Measurements from ENCODE around the gene PTTG1IP2. TPM values are rescaled to one million over a fixed set of nuclear protein-coding genes. Genes with fewer than 3 reads are reported as not detected.
A peak's percentile ranks its signal among the peaks of the same experiment; 100 is the strongest.

The PTTG1IP2 gene
- total RNA-seq, 1 donor from 2014 or later = not detected

DNA sequence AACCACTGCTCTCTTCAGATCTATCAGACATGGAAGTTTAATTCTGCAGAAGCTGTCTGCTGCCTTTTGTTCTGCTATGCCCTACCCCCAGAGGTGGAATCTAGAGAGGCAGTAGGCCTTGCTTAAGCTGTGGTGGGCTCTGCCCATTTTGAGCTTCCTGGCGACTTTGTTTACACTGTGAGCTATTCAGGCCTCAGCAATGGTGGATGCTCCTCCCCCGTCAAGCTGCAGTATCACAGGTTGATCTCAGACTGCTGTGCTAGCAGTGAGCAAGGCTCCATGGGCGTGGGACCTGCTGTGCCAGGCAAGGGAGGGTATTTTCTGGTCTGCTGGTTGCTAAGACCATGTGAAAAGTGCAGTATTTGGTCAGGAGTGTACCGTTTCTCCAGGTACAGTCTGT lies 81.6 kb downstream of the PTTG1IP2 start:
- no peak overlapping the region for H2AFZ ChIP-seq (ENCODE audit: low read depth, low read length)

GRCh38 chr7:90552521-90552920 lies 83.1 kb downstream of the PTTG1IP2 start:
- no peaks in the 10 kb centered on the region for H4K20me1 ChIP-seq (ENCODE audit: insufficient read depth, low read length)
- no peak overlapping the region for H3K4me2 ChIP-seq (ENCODE audit: low read length)
- no peak overlapping the region for H3K4me3 ChIP-seq (ENCODE audit: insufficient read depth, low read depth, low read length)
- FAIRE-seq = no peak
- H3K36me3 ChIP-seq (ENCODE audit: insufficient read depth, low read length) = no peaks in the 10 kb centered on the region
- TF ChIP-seq, protein P1, sequence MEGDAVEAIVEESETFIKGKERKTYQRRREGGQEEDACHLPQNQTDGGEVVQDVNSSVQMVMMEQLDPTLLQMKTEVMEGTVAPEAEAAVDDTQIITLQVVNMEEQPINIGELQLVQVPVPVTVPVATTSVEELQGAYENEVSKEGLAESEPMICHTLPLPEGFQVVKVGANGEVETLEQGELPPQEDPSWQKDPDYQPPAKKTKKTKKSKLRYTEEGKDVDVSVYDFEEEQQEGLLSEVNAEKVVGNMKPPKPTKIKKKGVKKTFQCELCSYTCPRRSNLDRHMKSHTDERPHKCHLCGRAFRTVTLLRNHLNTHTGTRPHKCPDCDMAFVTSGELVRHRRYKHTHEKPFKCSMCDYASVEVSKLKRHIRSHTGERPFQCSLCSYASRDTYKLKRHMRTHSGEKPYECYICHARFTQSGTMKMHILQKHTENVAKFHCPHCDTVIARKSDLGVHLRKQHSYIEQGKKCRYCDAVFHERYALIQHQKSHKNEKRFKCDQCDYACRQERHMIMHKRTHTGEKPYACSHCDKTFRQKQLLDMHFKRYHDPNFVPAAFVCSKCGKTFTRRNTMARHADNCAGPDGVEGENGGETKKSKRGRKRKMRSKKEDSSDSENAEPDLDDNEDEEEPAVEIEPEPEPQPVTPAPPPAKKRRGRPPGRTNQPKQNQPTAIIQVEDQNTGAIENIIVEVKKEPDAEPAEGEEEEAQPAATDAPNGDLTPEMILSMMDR (IDR thresholded peaks at IDR 0.05; ENCODE audit: insufficient read depth, low read depth, low read length) = no peak
- no peak for TF ChIP-seq EZH2 (IDR thresholded peaks at IDR 0.05; ENCODE audit: insufficient read depth, low read length)
- H3K27ac ChIP-seq (ENCODE audit: low read depth, low read length) = no peak overlapping the region
- no peaks in the 10 kb centered on the region for H3K4me1 Mint-ChIP-seq (ENCODE audit: low read depth, unreplicated experiment)
- H3K27me3 Mint-ChIP-seq (ENCODE audit: low read depth, unreplicated experiment) = peaks cover 2% of the 10 kb centered on the region
- no peak for DNase-seq (ENCODE audit: low read depth)
- no peak overlapping the region for H3K27ac Mint-ChIP-seq (ENCODE audit: unreplicated experiment)
- H3K9ac ChIP-seq (ENCODE audit: low read length) = no peak overlapping the region
- peaks cover 2% of the 10 kb centered on the region for H3K9me3 ChIP-seq (ENCODE audit: insufficient read depth, low read depth, low read length)
- H2AFZ ChIP-seq (ENCODE audit: low read depth, low read length) = no peak overlapping the region
- H3K4me3 Mint-ChIP-seq (ENCODE audit: unreplicated experiment) = no peak overlapping the region
- H3K4me1 ChIP-seq (ENCODE audit: insufficient read depth, low read length) = no peaks in the 10 kb centered on the region
- H3K27me3 ChIP-seq (ENCODE audit: insufficient read depth, low read length) = no peaks in the 10 kb centered on the region
- H3K9me3 Mint-ChIP-seq (ENCODE audit: unreplicated experiment) = peaks cover 3% of the 10 kb centered on the region
- H3K79me2 ChIP-seq (ENCODE audit: insufficient read depth, low read length) = no peaks in the 10 kb centered on the region
- no peaks in the 10 kb centered on the region for H3K36me3 Mint-ChIP-seq (ENCODE audit: low read depth, unreplicated experiment)

More for the DNA sequence above, 81.6 kb downstream of the PTTG1IP2 start:
- H3K27ac Mint-ChIP-seq (ENCODE audit: unreplicated experiment) = no peak overlapping the region
- DNase-seq (ENCODE audit: low read depth) = no peak
- no peaks in the 10 kb centered on the region for H3K36me3 Mint-ChIP-seq (ENCODE audit: low read depth, unreplicated experiment)
- Histone ChIP-seq H3K4me2 (ENCODE audit: low read length) (no peak overlapping the region), H3K27ac (ENCODE audit: low read depth, low read length) (no peak overlapping the region), H3K9ac (ENCODE audit: low read length) (no peak overlapping the region), H3K4me3 (ENCODE audit: insufficient read depth, low read depth, low read length) (no peak overlapping the region), H3K27me3 (ENCODE audit: insufficient read depth, low read length) (no peaks in the 10 kb centered on the region), H3K79me2 (ENCODE audit: insufficient read depth, low read length) (no peaks in the 10 kb centered on the region), H4K20me1 (ENCODE audit: insufficient read depth, low read length) (no peaks in the 10 kb centered on the region), H3K9me3 (ENCODE audit: insufficient read depth, low read depth, low read length) (peaks cover 2% of the 10 kb centered on the region), H3K36me3 (ENCODE audit: insufficient read depth, low read length) (no peaks in the 10 kb centered on the region), H3K4me1 (ENCODE audit: insufficient read depth, low read length) (no peaks in the 10 kb centered on the region)
- no peak overlapping the region for H3K4me3 Mint-ChIP-seq (ENCODE audit: unreplicated experiment)
- no peak for TF ChIP-seq EZH2 (IDR thresholded peaks at IDR 0.05; ENCODE audit: insufficient read depth, low read length)
- no peaks in the 10 kb centered on the region for H3K4me1 Mint-ChIP-seq (ENCODE audit: low read depth, unreplicated experiment)
- H3K9me3 Mint-ChIP-seq (ENCODE audit: unreplicated experiment) = peaks cover 2% of the 10 kb centered on the region
- H3K27me3 Mint-ChIP-seq (ENCODE audit: low read depth, unreplicated experiment) = no peaks in the 10 kb centered on the region
- FAIRE-seq = no peak

DNA sequence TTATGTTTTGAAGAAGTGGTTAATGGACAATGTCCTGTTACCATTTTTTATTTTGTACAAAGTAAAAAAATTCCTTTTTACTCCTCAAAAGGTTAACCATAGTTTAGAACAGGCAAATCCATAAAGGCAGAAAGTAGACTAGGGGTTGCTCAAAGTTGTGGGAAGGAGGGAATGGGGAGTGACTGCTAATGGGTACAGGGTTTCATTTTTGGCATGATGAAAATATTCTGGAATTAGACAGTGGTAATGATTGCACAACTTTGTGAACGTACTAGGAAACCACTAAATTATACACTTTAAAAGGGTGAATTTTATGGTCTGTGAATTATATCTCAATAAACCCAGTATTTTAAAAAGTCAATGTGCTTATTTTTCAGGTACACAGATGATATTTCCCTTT lies 91.3 kb downstream of the PTTG1IP2 start:
- Histone ChIP-seq H3K4me1 (ENCODE audit: insufficient read depth, low read length) (no peaks in the 10 kb centered on the region), H3K4me2 (ENCODE audit: low read length) (no peak overlapping the region), H3K9me3 (ENCODE audit: insufficient read depth, low read depth, low read length) (no peaks in the 10 kb centered on the region), H3K27me3 (ENCODE audit: insufficient read depth, low read length) (no peaks in the 10 kb centered on the region), H3K4me3 (ENCODE audit: insufficient read depth, low read depth, low read length) (no peak overlapping the region), H3K9ac (ENCODE audit: low read length) (no peak overlapping the region), H3K79me2 (ENCODE audit: insufficient read depth, low read length) (no peaks in the 10 kb centered on the region), H4K20me1 (ENCODE audit: insufficient read depth, low read length) (no peaks in the 10 kb centered on the region), H2AFZ (ENCODE audit: low read depth, low read length) (no peak overlapping the region), H3K27ac (ENCODE audit: low read depth, low read length) (no peak overlapping the region), H3K36me3 (ENCODE audit: insufficient read depth, low read length) (no peaks in the 10 kb centered on the region)
- peak; percentile 71 for DNase-seq (ENCODE audit: low read depth)
- H3K36me3 Mint-ChIP-seq (ENCODE audit: low read depth, unreplicated experiment) = no peaks in the 10 kb centered on the region
- no peak overlapping the region for H3K27ac Mint-ChIP-seq (ENCODE audit: unreplicated experiment)
- peaks cover 2% of the 10 kb centered on the region for H3K9me3 Mint-ChIP-seq (ENCODE audit: unreplicated experiment)
- H3K27me3 Mint-ChIP-seq (ENCODE audit: low read depth, unreplicated experiment) = peaks cover 4% of the 10 kb centered on the region
- H3K4me3 Mint-ChIP-seq (ENCODE audit: unreplicated experiment) = no peak overlapping the region
- TF ChIP-seq, protein P1 (IDR thresholded peaks at IDR 0.05; ENCODE audit: insufficient read depth, low read depth, low read length) = no peak
- TF ChIP-seq EZH2 (IDR thresholded peaks at IDR 0.05; ENCODE audit: insufficient read depth, low read length) = no peak
- FAIRE-seq = no peak
- no peaks in the 10 kb centered on the region for H3K4me1 Mint-ChIP-seq (ENCODE audit: low read depth, unreplicated experiment)

Other genes starting within 250 kb of the PTTG1IP2 start
- gene CFAP69, start 224.5 kb upstream of the PTTG1IP2 start, total RNA-seq = 1.1 and 2.0 TPM in 2 replicates
- not detected in 2 replicates for gene FAM237B, start 148.3 kb upstream of the PTTG1IP2 start, total RNA-seq
- gene GTPBP10, start 122.9 kb upstream of the PTTG1IP2 start, total RNA-seq = 18.9 and 24.0 TPM in 2 replicates
- gene CLDN12, start 66.2 kb upstream of the PTTG1IP2 start, total RNA-seq = 37.9 and 42.8 TPM in 2 replicates
- 26.7 and 30.2 TPM in 2 replicates for gene CDK14, start 126.7 kb downstream of the PTTG1IP2 start, total RNA-seq

All from astrocyte (in vitro differentiated cells and primary cell).